GM23248 (cell line): ENCODE results near the gene AP1B1.

ENCODE experiments used
- EZH2 ChIP-seq: fragments of 200-600 bp; sonication (generic); IDR thresholded peaks from 2 replicates; pipeline ENCODE4 v1.6.1; 2018; ENCODE audit warnings: antibody characterized with exemption, mild to moderate bottlenecking; ENCODE audit not compliant: insufficient read depth, poor library complexity, severe bottlenecking
- EZH2phosphoT487 ChIP-seq: fragments of 200-600 bp; sonication (generic); IDR thresholded peaks from 2 replicates; pipeline ENCODE4 v1.6.1; 2018; ENCODE audit warnings: antibody characterized with exemption, moderate library complexity, mild to moderate bottlenecking, low read depth; ENCODE audit not compliant: insufficient read depth

GRCh38 chr22:29313126-29313575 lies 75.2 kb downstream of the AP1B1 start:
- no peak for TF ChIP-seq EZH2
- no peak for TF ChIP-seq EZH2phosphoT487
